HG03457 (cell line): ENCODE measurements around the gene WFDC13.
"Not testable (repeated sequence)": the region's sequence is repeated elsewhere in the genome, so short reads cannot be mapped to it uniquely, and the experiment has no call there.

Source experiments
- ATAC-seq: cut with Tn5 transposase; IDR thresholded peaks from one replicate; pipeline ENCODE4 v1.9.1; 2021; ENCODE audit warnings: moderate number of reproducible peaks; ENCODE audit not compliant: unreplicated experiment

The WFDC13 gene, protein sequence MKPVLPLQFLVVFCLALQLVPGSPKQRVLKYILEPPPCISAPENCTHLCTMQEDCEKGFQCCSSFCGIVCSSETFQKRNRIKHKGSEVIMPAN

DNA sequence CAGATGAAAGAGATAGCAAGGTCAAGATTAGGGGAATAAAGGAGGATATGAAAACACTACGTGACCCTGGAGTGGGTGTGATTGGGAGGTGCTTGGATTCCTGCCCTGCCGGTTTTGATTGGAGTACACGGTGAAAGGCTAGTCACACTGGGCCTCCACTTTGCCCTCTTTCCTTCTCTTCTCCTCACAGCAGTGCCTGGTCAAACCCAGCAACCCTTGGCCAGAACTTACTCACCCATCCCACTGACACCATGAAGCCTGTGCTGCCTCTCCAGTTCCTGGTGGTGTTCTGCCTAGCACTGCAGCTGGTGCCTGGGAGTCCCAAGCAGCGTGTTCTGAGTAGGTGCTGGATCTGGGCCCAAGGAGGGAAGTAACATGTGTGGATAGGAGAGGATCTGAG, at the start of gene WFDC13:
Gene WFDC13 (plus strand): TSS at position 166 of the 400 bp plus-strand sequence. CDS start 86 bp downstream, at position 252.
- no peak for ATAC-seq

DNA sequence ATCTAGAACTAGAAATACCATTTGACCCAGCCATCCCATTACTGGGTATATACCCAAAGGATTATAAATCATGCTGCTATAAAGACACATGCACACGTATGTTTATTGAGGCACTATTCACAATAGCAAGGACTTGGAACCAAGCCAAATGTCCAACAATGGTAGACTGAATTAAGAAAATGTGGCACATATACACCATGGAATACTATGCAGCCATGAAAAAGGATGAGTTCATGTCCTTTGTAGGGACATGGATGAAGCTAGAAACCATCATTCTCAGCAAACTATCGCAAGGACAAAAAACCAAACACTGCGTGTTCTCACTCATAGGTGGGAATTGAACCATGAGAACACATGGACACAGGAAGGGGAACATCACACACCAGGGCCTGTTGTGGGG, 44.8 kb upstream of the WFDC13 start:
- ATAC-seq, result not testable (repeated sequence)

DNA sequence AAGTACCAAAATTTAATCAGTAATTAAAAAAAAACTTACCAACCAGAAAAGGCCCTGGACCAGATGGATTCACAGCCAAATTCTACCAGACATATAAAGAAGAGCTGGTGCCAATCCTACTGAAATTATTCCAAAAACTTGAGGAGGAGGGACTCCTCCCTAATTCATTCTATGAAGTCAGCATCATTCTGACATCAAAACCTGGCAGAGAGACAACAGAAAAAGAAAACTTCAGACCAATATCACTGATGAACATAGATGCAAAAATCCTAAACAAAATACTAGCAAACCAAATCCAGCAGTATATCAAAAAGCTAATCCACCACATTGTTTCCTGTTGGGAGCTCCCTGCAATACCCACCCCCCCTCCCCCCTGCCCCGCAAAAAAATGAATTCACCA, 31.7 kb upstream of the WFDC13 start, which contains the start of gene WFDC11:
Gene WFDC11 (minus strand): TSS at position 101 of the 400 bp plus-strand sequence. CDS start 19,639 bp downstream, outside the sequence.
- ATAC-seq, result no peak

DNA sequence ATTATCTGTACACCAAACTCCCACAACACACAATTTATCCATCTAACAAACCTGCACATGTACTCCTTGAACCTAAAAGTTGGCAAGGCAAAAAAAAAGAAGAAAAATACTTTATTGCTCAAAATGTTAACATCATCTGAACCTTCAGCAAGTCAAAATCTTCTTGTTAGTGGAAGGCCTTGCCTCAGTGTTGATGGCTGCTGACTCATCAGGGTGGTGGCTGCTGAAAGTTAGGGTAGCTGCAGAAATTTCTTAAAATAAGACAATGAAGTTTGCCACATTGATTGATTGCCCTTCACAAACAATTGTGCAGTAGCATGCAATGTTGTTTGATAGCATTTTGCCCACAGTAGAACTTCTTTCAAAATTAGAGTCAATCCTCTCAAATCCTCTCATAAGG, 29.1 kb upstream of the WFDC13 start:
- no peak for ATAC-seq

DNA sequence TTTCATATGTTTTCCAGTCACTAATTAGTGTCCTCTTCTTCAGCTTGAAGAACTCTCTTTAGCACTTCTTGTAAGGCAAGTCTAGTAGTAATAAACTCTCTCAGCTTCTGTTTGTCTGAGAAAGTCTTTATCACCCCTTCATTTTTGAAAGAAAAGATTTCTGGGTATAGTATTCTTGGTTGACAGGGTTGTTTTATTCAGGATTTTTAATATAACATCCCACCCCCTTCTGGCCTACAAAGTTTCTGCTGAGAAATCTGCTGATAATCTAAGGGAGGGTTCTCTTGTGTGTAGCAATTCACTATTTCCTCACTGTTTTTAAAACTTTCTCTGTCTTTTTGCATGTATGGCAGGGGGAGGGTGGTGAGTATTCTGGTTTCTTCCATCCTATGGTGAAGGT, 22.2 kb upstream of the WFDC13 start:
- no peak for ATAC-seq

DNA sequence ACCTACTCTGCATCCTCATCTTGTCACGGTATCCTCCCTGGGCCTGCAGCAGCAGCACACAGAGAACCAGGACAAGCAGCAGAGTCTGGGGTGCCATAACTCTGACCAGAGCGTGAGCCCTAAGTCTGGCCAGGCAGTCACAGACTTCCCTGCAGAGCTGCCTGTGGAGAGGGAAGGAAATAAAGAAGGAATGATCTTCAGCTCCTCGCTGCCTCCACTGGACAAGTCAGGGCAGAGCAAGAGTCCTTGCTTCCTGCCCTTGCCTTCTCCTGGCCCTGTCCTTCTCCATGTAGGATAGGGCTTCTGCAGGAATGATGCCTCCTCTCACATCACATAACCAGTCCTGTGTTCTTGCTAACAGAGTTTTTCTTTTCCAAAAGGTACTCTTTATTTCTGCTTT, 15.9 kb upstream of the WFDC13 start:
- no peak for ATAC-seq

DNA sequence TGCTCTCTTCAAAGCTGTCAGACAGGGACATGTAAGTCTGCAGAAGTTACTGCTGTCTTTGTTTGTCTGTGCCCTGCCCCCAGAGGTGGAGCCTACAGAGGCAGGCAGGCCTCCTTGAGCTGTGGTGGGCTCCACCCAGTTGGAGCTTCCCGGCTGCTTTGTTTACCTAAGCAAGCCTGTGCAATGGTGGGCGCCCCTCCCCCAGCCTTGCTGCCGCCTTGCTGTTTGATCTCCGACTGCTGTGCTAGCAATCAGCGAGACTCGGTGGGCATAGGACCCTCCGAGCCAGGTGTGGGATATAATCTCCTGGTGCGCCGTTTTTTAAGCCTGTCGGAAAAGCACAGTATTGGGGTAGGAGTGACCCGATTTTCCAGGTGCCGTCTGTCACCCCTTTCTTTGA, 8.5 kb upstream of the WFDC13 start:
- not testable (repeated sequence) for ATAC-seq

DNA sequence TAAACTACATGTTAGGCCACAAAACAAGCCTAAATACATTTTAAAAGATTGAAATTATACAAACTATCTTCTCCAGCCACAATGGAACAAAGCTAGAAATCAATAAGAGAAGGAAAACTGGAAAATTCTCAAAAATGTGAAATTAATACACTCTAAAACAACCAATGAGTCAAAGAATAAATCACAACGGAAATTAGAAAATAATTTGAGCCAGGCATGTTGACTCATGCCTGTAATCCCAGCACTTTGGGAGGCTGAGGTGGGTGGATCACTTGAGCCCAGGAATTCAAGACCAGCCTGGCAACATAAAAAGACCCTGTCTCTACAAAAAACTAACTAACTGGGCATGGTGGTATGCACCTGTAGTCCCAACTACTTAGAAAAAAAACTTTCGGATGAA, 6.3 kb upstream of the WFDC13 start:
- ATAC-seq, result no peak

DNA sequence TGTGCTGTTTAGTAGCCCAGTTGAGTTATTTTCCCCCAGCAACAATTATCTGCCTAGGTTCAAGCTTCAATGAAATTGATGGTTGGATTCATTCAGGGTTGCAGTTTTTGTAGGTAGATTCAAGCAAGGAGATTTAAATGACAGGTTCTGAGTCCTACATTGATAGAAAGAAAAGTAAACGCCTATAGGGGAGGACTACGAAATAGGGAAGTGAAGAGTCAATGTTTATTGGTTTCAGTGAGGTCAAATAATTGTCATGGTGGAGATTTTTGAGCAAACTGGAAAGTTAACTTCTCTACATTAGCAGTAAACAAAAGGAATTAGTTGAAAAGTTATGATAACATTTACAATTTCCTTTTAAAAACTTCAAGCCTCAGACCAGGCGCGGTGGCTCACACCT, 734 bp upstream of the WFDC13 start:
- ATAC-seq, result no peak

DNA sequence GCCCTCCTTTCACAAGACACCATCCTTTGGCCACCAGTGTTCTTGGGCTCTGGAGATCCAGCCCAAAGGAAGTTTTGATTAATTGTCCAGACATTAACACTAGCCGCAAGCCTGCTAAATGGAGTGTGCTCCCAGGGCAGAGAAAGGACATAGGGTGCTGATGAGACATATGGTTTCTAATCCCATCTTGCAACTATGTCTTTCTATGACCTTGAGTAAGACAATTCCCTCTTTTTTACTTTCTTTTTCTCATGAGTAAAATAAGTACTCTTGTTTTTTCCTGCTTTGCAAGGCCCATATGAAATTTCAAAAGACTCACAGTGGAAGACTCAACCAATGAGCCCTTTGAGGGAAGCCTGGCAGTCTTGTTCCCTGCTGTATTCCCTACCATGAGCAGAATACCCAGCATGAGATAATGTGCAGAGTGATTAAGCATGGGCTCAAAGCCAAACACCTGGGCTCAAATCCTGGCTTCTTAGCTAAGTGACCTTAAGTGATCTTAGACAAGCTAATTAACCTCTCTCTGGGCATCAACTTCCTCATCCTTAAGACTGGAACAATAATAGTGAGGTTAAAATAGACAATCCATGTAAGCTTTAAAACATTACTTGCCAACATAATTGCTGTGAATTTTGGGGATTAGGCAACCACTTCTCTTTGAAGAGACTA, 3.3 kb downstream of the WFDC13 start, which contains the start of gene WFDC10B:
Gene WFDC10B (minus strand): TSS at position 51 of the 669 bp plus-strand sequence. CDS start 19,027 bp downstream, outside the sequence.
- no peak for ATAC-seq

DNA sequence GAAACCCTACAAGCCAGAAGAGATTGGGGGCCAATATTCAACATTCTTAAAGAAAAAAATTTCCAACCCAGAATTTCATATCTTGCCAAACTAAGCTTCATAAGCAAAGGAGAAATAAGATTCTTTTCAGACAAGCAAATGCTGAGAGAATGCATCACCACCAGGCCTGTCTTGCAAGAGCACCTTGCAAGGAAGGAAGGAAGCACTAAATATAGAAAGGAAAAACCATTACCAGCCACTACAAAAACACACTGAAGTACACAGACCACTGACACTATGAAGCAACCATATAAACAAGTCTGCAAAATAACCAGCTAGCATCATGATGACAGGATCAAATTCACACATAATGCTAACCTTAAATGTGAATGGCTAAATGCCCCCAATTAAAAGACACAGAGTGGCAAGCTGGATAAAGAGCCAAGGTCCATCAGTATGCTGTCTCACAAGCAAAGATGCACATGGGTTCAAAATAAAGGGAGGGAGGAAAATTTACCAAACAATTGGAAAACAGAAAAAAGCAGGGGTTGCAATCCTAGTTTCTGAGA, 14.4 kb downstream of the WFDC13 start:
- ATAC-seq, result not testable (repeated sequence)

DNA sequence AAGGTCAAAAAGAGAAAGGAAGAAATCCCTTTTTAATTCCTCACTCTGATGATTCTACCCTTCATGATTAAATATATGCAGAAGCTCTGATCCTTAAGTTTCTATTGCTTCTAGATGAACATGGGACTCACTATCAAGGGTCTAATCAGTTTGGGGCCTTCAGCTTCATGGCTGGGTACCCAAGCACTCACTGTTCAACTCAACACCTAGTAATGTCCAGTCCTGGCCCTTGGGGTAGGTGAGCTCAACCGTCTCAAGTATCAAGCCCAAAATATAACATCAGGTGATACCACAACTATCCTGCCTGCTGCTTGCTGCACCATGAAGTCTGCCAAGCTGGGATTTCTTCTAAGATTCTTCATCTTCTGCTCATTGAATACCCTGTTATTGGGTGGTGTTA, 20.2 kb downstream of the WFDC13 start, which contains the start of gene SPINT4:
Gene SPINT4 (plus strand): TSS at position 301 of the 400 bp plus-strand sequence. CDS start 21 bp downstream, at position 322.
- no peak for ATAC-seq

DNA sequence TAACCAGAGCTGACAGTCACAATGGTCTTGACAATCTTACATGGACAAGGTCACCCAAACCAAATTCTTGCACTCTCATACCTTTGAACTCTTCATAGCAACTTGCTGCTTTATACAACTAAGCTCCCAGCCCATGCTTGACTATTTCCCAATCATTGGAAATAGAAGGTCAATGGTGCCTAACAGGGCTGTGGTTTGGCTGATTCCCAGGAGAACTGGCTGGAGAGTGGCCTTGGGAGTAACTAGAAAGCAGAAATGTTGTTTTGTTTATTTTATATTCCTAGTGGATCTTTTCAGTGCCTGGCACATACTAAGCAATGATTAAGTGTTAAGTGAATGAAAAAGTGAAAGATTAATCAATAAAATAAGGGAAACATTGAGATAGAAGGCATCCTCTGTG, 23.3 kb downstream of the WFDC13 start:
- no peak for ATAC-seq

DNA sequence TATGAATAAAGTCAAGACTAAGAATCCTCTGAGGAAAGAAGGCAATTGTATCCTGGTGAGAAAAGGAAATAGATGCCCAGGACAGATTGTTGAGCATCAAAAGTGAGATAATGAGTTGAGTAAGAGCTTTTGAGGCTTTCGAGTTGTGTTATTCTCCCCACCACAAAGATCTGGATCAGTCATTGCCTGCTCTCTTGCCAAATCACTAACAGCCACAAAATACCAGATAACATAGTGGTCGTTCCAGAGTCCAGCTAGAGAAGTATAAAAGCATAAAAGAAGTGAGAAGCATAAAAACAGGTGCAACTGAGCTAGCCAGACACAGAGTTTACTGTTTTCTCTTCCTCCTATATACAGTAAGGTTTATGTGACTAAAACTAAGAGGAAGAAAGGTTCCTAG, 25.2 kb downstream of the WFDC13 start:
- ATAC-seq, result no peak

DNA sequence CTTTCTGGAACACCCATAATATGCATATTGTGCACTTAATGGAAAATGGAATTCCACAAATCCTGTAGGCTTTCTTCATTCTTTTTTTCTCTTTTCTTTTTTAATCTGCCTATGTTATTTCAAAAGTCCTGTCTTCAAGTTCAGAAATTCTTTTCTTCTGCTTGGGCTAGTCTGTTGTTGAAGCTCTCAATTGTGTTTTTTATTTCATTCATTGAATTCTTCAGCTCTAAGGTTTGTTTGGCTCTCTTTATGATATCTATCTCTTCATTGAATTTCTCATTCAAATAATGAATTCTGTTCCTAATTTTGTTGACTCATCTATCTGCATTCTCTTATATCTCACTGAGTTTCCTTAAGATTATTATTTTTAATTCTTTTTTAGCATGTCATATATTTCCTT, 30.4 kb downstream of the WFDC13 start:
- ATAC-seq, result no peak

DNA sequence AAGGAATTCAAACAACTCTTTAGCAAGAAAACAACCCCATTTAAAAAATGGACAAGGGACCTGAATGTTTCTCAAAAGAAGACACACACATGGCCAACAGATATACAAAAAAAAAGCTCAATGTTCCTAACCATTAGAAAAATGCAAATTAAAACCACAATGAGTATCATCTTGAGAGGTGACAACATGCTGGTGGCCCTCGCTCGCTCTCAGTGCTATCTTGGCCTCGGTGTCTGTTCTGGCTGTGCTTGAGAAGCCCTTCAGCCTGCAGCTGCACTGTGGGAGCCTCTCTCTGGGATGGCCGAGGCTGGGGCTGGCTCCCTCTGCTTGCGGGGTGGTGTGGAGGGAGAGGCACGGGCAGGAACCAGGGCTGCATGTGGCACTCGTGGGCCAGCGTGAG, 33.7 kb downstream of the WFDC13 start:
- ATAC-seq, result no peak

DNA sequence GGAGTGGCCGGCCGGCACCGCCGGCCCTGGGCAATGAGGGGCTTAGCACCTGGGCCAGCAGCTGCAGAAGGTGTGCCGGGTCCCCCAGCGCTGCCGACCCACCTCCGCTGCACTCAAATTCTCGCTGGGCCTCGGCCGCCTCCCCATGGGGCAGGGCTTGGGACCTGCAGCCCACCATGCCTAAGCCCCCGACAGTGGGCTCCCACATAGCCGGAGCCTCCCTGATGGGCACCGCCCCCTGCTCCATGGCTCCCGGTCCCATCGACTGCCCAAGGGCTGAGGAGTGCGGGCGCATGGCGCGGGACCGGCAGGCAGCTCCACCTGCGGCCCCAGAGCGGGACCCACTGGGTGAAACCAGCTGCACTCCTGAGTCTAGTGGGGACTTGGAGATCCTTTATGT, 34.1 kb downstream of the WFDC13 start:
- ATAC-seq, result no peak

DNA sequence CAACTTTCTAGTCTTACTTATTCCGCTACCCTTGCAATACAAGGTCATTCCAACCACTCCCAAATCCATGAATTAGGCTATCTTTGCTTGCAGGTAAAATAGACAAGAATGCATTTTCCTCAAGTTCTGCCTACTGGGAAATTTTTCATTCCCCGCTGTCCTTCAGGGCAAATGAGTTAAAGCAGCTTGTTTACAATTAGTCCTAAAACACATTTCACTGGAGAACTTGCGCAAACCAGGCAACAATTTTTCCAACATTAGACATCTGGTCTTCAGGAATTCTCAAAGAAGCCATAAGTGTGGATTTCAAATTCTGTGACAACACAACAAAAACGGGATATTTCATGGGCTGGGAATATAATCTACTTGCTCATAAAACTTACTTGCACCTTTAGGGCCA, 40.8 kb downstream of the WFDC13 start:
- ATAC-seq, result no peak

DNA sequence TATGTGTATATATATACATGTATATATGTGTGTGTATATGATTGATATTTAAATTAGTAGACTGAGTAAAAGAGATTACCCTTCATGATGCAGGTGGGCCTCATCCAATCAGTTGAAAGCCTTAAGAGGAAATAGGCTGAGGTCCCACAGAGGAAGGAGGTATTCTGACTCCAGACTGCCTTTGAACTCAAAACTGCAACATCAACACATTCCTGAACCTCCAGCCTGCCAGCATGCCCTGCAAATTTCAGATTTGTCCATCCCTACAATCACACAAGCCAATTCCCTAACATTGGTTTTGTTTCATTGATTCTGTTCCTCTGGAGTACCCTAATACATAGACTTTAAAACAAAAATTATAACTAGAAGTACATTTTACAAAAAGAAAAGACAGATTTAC, 43.2 kb downstream of the WFDC13 start:
- no peak for ATAC-seq

DNA sequence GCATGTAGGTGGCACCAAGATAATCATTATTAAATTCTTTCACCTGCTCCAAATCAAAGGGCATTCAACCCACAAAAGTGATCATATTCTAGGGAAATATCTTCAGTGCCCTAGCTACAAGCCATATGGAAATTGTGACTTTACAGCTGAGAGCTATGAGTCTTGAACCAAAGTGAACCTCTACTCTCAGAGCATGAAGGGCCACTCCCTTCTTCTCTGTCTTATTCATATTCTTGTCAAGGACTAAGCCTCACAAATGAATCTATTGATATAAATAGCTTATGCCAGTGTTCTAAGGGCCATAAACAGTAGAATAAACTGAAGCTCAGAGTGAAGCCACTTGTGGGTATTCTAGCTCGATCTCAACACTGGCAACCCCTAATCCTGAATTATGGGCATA, 49.9 kb downstream of the WFDC13 start:
- no peak for ATAC-seq

DNA sequence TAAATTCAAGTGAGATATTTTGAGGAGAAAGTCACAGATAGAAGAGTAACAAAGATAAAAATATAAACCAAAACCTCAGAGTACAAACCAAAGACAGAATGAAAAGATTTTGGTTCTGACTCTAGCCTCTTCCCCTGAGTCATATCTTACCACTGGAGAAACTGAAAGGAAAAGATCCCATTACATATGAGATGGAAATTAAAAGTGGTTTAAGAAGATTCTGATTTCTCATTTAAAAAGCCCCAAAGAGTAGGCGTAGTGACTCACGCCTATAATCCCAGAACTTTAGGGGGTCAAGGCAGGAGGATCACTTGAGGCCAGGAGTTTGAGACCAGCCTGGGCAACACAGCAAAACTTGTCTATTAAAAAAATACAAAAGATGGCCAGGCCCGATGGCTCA, 50.9 kb downstream of the WFDC13 start:
- no peak for ATAC-seq

DNA sequence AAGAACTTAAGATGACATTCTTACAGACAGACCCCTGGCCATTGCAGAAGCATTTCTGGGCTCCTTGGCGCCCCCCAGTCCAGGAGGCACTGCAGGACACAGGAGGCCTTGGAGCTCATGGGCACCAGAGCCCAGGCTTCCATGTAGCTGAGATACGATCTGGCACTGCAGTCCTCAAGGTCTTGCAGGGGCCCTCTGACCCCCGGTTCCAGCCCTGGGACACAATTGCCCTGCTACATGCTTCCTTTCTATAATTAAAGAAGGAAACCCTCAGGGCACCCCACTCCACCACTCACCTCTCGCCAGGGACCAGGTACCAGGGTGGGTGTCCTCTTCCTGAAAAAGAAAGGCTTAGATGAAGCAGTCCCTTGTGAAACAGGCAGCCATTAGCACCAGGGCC, 56.3 kb downstream of the WFDC13 start:
- no peak for ATAC-seq
